Gastrocnemius medialis (tissue), 4 donors: ENCODE data around the gene SETD5. TPM values are rescaled to one million over a fixed set of nuclear protein-coding genes. Genes with fewer than 3 reads are reported as not detected.

Experiments
- ATAC-seq, 2 donors: fragments of 150-250 bp; one replicate each; pipeline ENCODE4 v1.9.1; 2016
- DNase-seq, 2 donors: peaks; one replicate each; pipeline ENCODE4 v3.0.0-alpha.2; 2019
- H3K27ac ChIP-seq, 4 donors: fragments of 200-600 bp; sonication (generic); 1 replicate in 1 of 4; 2 replicates in 3 of 4; pipeline ENCODE4 v1.5.1; 2016 to 2018; ENCODE audit warnings: mild to moderate bottlenecking in 2 of 4, moderate library complexity in 1 of 4
- H3K27me3 ChIP-seq, 3 donors: fragments of 200-600 bp; sonication (generic) in 2 of 3; 1 replicate in 1 of 3; 2 replicates in 2 of 3; pipeline versions ENCODE4 v1.5.1 to v1.6.0; 2016 to 2019; ENCODE audit warnings: mild to moderate bottlenecking in 1 of 3, moderate library complexity in 1 of 3
- H3K36me3 ChIP-seq, 2 donors: fragments of 200-600 bp; sonication (generic) in 1 of 2; one replicate each; pipeline ENCODE4 v1.5.1; 2017 to 2018
- H3K4me1 ChIP-seq, 2 donors: fragments of 200-600 bp; sonication (generic) in 1 of 2; one replicate each; pipeline ENCODE4 v1.5.1; 2016 to 2017; ENCODE audit warnings: mild to moderate bottlenecking in 2 of 2
- H3K4me3 ChIP-seq, 4 donors: fragments of 200-600 bp; sonication (generic) in 3 of 4; 1 replicate in 1 of 4; 2 replicates in 3 of 4; pipeline ENCODE4 v1.5.1; 2016 to 2019; ENCODE audit warnings: mild to moderate bottlenecking in 2 of 4
- H3K9me3 ChIP-seq, 3 donors: fragments of 200-600 bp; sonication (generic) in 2 of 3; 1 replicate in 1 of 3; 2 replicates in 2 of 3; pipeline ENCODE4 v1.5.1; 2016 to 2019
- CTCF ChIP-seq, 5 experiments: fragments of 450-650 bp in 3 of 5; fragments of 200-600 bp in 2 of 5; sonication (generic) in 2 of 5; IDR thresholded peaks in 4 of 5; conservative IDR thresholded peaks in 1 of 5; 1 replicate in 4 of 5; 2 replicates in 1 of 5; pipeline ENCODE4 v1.5.1; 2016 to 2019; ENCODE audit warnings: antibody characterized with exemption in 5 of 5, mild to moderate bottlenecking in 3 of 5, moderate library complexity in 3 of 5
- POLR2A ChIP-seq, 2 donors: fragments of 450-650 bp; IDR thresholded peaks; one replicate each; pipeline ENCODE4 v1.6.1; 2017; ENCODE audit warnings: antibody characterized with exemption in 2 of 2, mild to moderate bottlenecking in 2 of 2, moderate library complexity in 2 of 2
- in situ Hi-C, 4 donors: fragments of 200-750 bp; cut with MboI; loops; one replicate each; pipeline versions ENCODE4 v1.15.0 to v1.8.0; 2017; ENCODE audit warnings: low sequenced_read_pairs in 4 of 4
- intact Hi-C: fragments of 100-400 bp; cut with DNase I; formaldehyde crosslinking; loops from one replicate; pipeline ENCODE4 v1.15.1; 2023; ENCODE audit warnings: low total_unique reads
- total RNA-seq, 4 donors: library from RNA; depleted of rRNA; stranded (reverse); fragments of >200 nt; gene quantifications; one replicate each; pipeline versions ENCODE4 v1.1.0 to v1.2.3, GENCODE V29; 2016

Gene SETD5
- total RNA-seq, 4 donors from 2014 or later: 28.9 to 43.3 (median 41.0) TPM

GRCh38 chr3:9503283-9503682, 105.9 kb downstream of the SETD5 start:
- intact Hi-C loops (loop anchor here (1.0 to 5.0 kb wide), 2 partner anchors 150 to 229 kb away; partner anchors contain the start of gene BRPF1), in situ Hi-C loops (no loop called here)
- DNase-seq (peak in 1 of 2 donors; percentile 39), ATAC-seq (peak in 1 of 2 donors; percentile 33)
- Histone ChIP-seq H3K27me3 (peaks cover 22 to 26% (median 24%) of the 10 kb centered on the region in 3 donors), H3K4me3 (no peak overlapping the region), H3K27ac (no peak overlapping the region), H3K36me3 (no peaks in the 10 kb centered on the region), H3K9me3 (no peaks in the 10 kb centered on the region), H3K4me1 (peaks cover 4 to 6% of the 10 kb centered on the region in 2 donors)
- peak; percentile 52 to 78 (median 69) for TF ChIP-seq CTCF (IDR thresholded peaks at IDR 0.05 in 4 of 5, conservative IDR thresholded peaks at IDR 0.05 in 1 of 5)
- TF ChIP-seq POLR2A (IDR thresholded peaks at IDR 0.05): no peak

- H3K27ac ChIP-seq: no peak overlapping the region
- H3K4me3 ChIP-seq: no peak overlapping the region
- TF ChIP-seq CTCF (IDR thresholded peaks at IDR 0.05 in 4 of 5, conservative IDR thresholded peaks at IDR 0.05 in 1 of 5) (no peak), POLR2A (IDR thresholded peaks at IDR 0.05) (no peak)
- no peaks in the 10 kb centered on the region for H3K9me3 ChIP-seq
- in situ Hi-C loops: no loop called here
- H3K27me3 ChIP-seq: peaks cover 20 to 28% (median 23%) of the 10 kb centered on the region in 3 donors
- intact Hi-C loops: no loop called here
- no peak for DNase-seq
- no peak for ATAC-seq
- no peaks in the 10 kb centered on the region for H3K36me3 ChIP-seq
- no peaks in the 10 kb centered on the region for H3K4me1 ChIP-seq
These were observed 110.5 kb downstream of the SETD5 start for GRCh38 chr3:9507586-9508578.

GRCh38 chr3:9508781-9509180, 111.4 kb downstream of the SETD5 start:
- Histone ChIP-seq H3K4me3 (no peak overlapping the region), H3K36me3 (no peaks in the 10 kb centered on the region), H3K27me3 (peaks cover 20 to 28% (median 23%) of the 10 kb centered on the region in 3 donors), H3K4me1 (no peaks in the 10 kb centered on the region), H3K27ac (no peak overlapping the region), H3K9me3 (no peaks in the 10 kb centered on the region)
- TF ChIP-seq CTCF (IDR thresholded peaks at IDR 0.05 in 4 of 5, conservative IDR thresholded peaks at IDR 0.05 in 1 of 5): no peak
- TF ChIP-seq POLR2A (IDR thresholded peaks at IDR 0.05): no peak
- no peak for ATAC-seq
- DNase-seq: no peak
- intact Hi-C loops (no loop called here), in situ Hi-C loops (no loop called here)

GRCh38 chr3:9512456-9513045, 115.1 kb downstream of the SETD5 start:
- in situ Hi-C loops: no loop called here
- no peaks in the 10 kb centered on the region for H3K36me3 ChIP-seq
- H3K4me3 ChIP-seq: no peak overlapping the region
- intact Hi-C loops: no loop called here
- no peaks in the 10 kb centered on the region for H3K9me3 ChIP-seq
- H3K4me1 ChIP-seq: no peaks in the 10 kb centered on the region
- no peak overlapping the region for H3K27ac ChIP-seq
- no peak for DNase-seq
- TF ChIP-seq CTCF (IDR thresholded peaks at IDR 0.05 in 4 of 5, conservative IDR thresholded peaks at IDR 0.05 in 1 of 5) (no peak), POLR2A (IDR thresholded peaks at IDR 0.05) (no peak)
- ATAC-seq: no peak
- H3K27me3 ChIP-seq: peaks cover 20 to 28% (median 23%) of the 10 kb centered on the region in 3 donors
